ENCODE measurements around the gene CACNA2D3.

DNA sequence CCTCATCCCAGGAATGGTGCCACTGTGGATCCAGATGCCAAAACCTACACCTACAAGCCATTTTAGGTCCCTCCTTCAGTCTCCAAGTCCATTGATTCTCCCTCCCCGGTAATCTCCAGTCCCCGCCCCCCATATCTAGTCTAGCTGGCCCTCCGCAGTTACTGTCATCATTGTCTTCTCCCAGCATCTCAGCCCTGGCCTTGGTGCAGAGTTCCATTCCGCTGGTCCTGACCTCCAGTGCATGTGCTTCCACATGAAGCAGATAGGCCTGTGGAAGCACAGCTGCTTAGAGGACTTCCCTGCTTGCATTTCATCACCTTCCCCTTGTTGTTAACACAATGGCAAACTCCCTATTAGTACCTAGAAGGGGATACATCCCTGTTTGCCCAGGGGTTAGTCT is 473.7 kb downstream of the CACNA2D3 start:
- no peak for TF ChIP-seq EP300 (IDR thresholded peaks at IDR 0.05; ENCODE audit: low read depth)
- TF ChIP-seq, protein P1, sequence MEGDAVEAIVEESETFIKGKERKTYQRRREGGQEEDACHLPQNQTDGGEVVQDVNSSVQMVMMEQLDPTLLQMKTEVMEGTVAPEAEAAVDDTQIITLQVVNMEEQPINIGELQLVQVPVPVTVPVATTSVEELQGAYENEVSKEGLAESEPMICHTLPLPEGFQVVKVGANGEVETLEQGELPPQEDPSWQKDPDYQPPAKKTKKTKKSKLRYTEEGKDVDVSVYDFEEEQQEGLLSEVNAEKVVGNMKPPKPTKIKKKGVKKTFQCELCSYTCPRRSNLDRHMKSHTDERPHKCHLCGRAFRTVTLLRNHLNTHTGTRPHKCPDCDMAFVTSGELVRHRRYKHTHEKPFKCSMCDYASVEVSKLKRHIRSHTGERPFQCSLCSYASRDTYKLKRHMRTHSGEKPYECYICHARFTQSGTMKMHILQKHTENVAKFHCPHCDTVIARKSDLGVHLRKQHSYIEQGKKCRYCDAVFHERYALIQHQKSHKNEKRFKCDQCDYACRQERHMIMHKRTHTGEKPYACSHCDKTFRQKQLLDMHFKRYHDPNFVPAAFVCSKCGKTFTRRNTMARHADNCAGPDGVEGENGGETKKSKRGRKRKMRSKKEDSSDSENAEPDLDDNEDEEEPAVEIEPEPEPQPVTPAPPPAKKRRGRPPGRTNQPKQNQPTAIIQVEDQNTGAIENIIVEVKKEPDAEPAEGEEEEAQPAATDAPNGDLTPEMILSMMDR (IDR thresholded peaks at IDR 0.05), result no peak

Data from transverse colon (tissue), 3 donors.